PC-3 (cell line): ENCODE measurements around the gene RRP9.

Source experiments
- EZH2 ChIP-seq: fragments of 300-600 bp; sonication (generic); IDR thresholded peaks from one replicate; pipeline ENCODE4 v1.6.1; 2017; ENCODE audit warnings: antibody characterized with exemption, mild to moderate bottlenecking, low read length; ENCODE audit not compliant: unreplicated experiment
- TF ChIP-seq, protein P1 (sequence below): fragments of 300-600 bp; sonication (generic); conservative IDR thresholded peaks from 2 replicates; pipeline ENCODE4 v1.5.1; 2017; ENCODE audit warnings: antibody characterized with exemption, low read depth, mild to moderate bottlenecking, low read length

DNA sequence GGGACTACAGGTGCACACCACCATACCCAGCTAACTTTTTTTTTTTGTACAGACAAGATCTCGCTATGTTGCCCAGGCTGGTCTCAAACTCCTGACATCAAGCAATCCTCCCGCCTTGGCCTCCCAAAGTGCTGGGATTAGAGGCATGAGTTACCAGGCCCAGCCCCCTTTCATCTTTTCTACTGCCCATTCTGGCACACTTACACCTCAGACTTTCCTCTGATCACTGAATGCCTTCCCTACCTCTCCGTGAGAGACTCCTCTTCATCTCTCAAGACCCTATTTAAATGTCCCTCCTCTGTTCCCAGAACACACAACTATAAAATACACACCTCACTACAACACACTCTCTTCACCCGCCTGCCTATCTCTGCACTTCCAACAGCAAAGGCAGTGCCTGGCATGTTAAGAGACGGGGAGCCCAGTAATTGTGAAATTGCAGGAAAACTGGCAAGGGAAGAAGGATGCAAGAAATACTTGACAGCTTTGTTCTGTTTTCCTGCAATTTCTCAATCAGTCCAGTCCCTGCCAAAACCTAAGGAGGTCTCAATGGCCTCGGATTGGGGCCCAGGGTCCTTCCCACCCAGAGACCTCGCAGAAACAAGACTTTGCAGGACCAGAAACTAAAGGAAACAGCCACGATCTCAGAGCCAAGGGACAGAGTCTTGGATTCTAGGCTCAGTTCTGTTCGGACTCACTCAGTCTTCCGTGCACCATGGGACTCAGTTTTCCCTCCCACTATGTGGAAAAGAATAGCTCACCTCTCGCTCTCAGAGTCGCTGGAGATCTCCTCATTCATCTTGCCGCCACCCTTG lies 849 bp downstream of the RRP9 start:
- TF ChIP-seq, protein P1, sequence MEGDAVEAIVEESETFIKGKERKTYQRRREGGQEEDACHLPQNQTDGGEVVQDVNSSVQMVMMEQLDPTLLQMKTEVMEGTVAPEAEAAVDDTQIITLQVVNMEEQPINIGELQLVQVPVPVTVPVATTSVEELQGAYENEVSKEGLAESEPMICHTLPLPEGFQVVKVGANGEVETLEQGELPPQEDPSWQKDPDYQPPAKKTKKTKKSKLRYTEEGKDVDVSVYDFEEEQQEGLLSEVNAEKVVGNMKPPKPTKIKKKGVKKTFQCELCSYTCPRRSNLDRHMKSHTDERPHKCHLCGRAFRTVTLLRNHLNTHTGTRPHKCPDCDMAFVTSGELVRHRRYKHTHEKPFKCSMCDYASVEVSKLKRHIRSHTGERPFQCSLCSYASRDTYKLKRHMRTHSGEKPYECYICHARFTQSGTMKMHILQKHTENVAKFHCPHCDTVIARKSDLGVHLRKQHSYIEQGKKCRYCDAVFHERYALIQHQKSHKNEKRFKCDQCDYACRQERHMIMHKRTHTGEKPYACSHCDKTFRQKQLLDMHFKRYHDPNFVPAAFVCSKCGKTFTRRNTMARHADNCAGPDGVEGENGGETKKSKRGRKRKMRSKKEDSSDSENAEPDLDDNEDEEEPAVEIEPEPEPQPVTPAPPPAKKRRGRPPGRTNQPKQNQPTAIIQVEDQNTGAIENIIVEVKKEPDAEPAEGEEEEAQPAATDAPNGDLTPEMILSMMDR = no peak
- TF ChIP-seq EZH2 = no peak
